GM12874 (cell line): ENCODE measurements around the gene TCF25.

Experiments used
- CTCF ChIP-seq: IDR thresholded peaks from 2 replicates; pipeline ENCODE4 v1.5.1; 2011; ENCODE audit warnings: low read depth, mild to moderate bottlenecking, control low read depth, low read length, moderate library complexity; ENCODE audit not compliant: insufficient read depth

TCF25 gene

DNA sequence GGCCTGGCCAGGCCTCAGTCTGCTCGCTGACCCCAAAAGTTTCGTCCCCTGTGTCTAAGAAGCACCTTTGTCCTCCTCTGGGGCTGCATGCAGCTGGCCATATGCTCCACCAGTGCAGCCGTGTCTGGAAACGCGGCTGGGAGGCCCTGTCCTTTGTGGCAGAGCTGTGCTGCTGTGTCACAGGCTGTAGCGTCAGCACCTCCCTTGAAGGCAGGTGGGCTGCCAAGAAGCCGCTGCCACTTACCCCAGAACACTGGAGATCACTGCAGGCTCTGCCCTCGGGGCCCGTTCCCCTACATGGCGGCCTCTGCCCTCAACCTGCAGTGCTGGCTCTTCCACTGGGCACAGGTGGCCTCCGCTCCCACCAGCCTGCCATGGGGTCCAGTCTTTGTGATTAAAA, 29.6 kb downstream of the TCF25 start:
- no peak for TF ChIP-seq CTCF

GRCh38 chr16:89903908-89904515, 30.6 kb downstream of the TCF25 start:
- TF ChIP-seq CTCF: no peak

DNA sequence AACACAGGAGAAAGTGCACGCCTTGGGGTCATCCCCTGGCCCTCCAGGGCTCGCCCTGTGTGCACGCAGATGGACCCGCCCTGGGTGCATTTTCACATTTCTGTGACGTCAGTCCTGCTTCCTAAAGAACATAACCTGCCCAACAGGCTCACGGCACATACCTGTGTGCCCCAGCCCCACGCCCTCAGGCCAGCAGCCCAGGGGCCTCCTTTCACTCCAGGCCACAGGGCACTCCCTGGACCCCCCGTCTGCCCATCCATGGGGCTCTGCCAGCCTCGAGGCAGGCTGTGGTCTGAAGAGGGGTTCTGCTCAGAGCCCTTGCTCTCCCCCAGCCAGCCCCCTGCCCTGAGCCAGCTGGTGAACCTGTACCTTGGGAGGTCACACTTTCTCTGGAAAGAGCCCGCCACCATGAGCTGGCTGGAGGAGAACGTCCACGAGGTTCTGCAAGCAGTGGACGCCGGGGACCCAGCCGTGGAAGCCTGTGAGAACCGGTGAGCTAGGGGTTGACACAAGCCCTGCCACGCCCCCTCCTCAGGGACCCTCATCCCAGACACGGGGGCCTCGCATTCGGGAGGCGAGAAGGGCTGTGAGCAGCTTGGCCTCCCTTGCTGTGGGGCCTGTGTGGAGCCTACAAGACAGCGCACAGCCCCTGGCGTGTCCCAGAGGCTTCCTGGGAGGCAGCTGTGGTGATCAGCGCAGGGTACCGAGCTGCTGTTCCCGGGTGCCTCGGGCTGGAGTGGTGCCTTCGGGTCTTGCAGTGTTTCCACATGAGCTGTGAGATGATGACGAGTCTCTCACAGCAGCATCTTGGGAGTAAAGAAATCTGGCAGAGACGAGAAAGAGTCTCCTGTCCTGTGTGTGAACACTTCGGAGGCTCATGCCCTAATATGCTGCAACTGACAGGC, 31.5 kb downstream of the TCF25 start:
- TF ChIP-seq CTCF: no peak

DNA sequence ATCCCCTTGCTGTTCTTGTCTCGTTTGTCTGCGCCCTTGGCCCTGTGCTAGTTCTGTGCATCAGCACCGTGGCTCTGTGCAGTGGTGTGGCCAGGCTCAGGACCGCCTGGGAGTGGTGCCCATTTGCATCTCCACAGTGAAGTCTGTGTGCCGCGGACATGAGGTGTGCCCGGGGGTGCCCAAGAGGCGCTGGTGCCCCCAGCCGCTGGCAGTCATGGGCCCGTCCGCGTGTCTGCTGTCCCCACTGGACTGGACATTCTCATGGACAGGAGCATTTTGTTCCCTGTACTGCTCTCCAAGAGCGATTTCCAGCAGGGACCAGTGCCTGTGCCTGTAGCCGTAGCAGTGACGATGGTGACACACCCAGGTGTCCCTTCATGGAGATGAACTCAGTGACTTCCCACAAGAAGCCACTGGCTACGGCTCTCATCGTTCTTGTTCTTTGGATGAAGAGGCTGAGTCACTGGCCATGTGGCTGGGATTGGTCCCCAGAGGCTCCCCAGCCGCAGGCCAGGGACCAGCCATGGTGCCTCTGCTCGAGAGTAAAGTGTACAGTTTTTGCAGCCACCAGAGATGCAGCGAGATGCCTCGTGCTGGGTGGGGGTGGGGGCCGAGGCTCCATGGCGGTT, 32.2 kb downstream of the TCF25 start:
- no peak for TF ChIP-seq CTCF

DNA sequence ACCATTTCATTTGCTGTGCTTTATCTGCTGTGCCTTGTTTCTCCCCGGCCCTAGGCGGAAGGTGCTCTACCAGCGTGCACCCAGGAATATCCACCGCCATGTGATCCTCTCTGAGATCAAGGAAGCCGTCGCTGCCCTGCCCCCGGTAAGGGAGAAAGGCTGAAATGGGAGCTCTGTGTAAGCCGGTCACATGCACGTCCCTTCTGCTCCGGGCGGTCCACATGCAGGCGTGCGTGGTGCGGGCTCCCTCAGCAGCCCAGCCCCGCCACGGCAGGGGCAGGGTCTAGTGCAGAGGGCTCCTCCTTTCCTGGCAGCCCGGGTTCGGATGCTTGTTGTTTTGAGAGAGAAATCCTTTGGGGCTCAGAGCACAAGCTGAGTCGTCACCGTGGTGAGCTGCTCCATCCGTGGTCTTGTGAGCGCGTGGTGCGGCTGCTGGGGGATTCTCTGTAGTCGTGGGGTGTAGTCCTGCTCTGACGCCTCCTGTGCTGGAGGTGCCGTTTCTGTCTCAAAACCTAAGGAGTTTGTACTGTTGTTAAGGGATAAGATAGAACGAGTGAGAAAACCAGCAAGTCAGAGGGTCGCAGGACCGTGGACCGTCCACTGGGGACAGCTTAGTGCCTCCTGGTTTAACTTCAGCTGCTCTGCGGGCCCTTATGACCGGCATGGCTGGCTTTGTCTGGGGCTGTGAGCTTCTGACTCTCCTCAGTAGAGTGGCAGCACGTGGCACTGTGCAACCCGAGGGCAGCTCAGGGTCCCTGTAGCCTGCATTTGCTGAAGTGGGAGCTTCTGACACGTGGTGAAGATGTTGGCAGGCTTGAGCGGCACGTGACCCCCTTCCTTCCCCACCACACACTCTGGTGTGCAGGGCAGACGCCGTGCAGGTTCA, 33.0 kb downstream of the TCF25 start:
- no peak for TF ChIP-seq CTCF

- TF ChIP-seq CTCF: no peak
These were observed 33.8 kb downstream of the TCF25 start for GRCh38 chr16:89907055-89907814.
